ENCODE results near the gene PTGIR.

PTGIR gene

DNA sequence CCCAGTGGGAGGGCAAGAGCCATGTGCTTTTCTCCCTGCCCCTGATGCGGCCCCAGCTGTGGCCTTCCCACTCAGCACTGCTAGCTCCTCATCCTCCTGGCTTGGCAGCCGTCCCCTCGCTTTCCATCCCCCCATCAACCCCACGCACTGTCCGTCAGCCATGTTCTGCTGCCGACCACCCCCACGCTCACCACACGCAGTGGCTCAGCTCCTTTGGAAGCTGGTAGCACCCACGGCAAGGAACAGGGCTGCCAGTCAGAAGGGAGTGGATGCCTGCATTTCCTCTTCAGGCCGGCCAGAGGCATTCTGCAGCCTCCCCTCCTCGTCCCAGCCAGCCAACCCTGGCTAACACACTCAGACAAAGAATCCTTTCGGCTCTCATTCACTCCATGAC is 17.4 kb downstream of the PTGIR start:
- peaks cover 62% of the 10 kb centered on the region for H3K36me3 ChIP-seq
- H3K27me3 ChIP-seq (ENCODE audit: insufficient read depth, low read depth, severe bottlenecking), result no peaks in the 10 kb centered on the region
- H3K9me3 ChIP-seq (ENCODE audit: severe bottlenecking), result no peaks in the 10 kb centered on the region
- H3K4me3 ChIP-seq (ENCODE audit: low read depth, low read length), result no peak overlapping the region
- no peak for DNase-seq
- H3K27ac ChIP-seq, result no peak overlapping the region
- TF ChIP-seq, protein P1, sequence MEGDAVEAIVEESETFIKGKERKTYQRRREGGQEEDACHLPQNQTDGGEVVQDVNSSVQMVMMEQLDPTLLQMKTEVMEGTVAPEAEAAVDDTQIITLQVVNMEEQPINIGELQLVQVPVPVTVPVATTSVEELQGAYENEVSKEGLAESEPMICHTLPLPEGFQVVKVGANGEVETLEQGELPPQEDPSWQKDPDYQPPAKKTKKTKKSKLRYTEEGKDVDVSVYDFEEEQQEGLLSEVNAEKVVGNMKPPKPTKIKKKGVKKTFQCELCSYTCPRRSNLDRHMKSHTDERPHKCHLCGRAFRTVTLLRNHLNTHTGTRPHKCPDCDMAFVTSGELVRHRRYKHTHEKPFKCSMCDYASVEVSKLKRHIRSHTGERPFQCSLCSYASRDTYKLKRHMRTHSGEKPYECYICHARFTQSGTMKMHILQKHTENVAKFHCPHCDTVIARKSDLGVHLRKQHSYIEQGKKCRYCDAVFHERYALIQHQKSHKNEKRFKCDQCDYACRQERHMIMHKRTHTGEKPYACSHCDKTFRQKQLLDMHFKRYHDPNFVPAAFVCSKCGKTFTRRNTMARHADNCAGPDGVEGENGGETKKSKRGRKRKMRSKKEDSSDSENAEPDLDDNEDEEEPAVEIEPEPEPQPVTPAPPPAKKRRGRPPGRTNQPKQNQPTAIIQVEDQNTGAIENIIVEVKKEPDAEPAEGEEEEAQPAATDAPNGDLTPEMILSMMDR (IDR thresholded peaks at IDR 0.05; ENCODE audit: low read depth, low read length), result no peak

DNA sequence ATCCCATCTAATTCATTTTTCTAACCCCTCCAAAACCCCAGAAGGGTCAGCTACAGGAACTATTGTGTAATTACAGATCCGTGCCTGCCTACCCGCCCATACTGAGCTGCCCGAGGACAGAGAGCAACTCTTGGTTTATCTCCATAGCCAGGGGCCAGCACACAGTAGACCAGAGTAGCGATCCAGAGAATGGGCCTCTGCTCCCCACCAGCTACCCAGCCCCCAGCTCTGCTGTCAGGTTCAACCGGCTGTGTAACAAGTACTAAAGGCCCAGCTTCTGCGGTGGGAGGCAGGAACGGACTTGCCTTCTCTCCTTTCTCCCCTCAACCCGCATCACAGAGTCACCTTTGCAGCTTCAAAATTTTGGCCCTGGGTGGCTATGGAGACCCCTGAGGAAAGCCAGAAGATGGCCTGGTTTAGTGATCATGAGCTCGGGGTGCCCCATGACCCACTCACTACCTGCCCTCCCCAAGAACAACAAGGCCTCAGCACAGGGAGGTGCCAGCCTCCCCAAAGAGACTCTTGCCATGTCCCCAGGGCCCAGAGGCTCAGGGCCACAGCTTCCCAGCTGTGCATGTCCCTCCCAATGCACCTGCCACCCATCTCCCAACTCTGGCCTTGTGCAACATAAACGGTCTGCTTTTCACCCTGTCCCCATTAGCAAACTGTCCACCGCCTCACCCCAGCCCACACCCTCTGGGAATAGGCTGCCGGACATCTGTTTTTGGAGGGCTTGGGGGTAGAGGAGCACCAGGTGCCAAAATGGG is 18.0 kb downstream of the PTGIR start:
- no peak for DNase-seq
- peaks cover 62% of the 10 kb centered on the region for H3K36me3 ChIP-seq
- H3K27ac ChIP-seq, result no peak overlapping the region
- TF ChIP-seq, protein P1 (IDR thresholded peaks at IDR 0.05; ENCODE audit: low read depth, low read length), result no peak
- H3K27me3 ChIP-seq (ENCODE audit: insufficient read depth, low read depth, severe bottlenecking), result no peaks in the 10 kb centered on the region
- H3K4me3 ChIP-seq (ENCODE audit: low read depth, low read length), result no peak overlapping the region
- H3K9me3 ChIP-seq (ENCODE audit: severe bottlenecking), result no peaks in the 10 kb centered on the region

DNA sequence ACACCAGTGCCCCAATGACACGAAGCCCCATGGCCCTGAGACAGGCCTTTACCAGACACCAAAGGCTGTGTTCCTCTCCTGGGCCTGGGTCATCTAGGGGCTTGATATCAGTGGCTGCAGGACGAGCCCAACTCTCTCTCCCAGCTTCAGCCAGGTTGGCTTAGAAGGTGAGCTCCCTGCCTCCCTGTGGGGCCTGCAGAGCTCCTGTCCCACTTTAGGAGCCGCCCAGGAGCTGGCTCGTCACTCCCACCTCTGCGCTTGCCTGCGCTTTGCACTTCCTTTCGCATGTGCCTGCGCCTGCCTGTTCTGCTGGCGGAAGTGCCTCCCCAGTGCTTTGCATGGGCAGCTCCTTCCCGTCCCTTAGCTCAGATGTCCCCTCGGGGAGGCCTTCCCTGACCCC is 18.9 kb downstream of the PTGIR start:
- TF ChIP-seq, protein P1 (IDR thresholded peaks at IDR 0.05; ENCODE audit: low read depth, low read length), result no peak
- H3K4me3 ChIP-seq (ENCODE audit: low read depth, low read length), result no peak overlapping the region
- H3K27ac ChIP-seq, result no peak overlapping the region
- H3K9me3 ChIP-seq (ENCODE audit: severe bottlenecking), result no peaks in the 10 kb centered on the region
- H3K27me3 ChIP-seq (ENCODE audit: insufficient read depth, low read depth, severe bottlenecking), result no peaks in the 10 kb centered on the region
- no peak for DNase-seq
- H3K36me3 ChIP-seq, result peaks cover 67% of the 10 kb centered on the region

DNA sequence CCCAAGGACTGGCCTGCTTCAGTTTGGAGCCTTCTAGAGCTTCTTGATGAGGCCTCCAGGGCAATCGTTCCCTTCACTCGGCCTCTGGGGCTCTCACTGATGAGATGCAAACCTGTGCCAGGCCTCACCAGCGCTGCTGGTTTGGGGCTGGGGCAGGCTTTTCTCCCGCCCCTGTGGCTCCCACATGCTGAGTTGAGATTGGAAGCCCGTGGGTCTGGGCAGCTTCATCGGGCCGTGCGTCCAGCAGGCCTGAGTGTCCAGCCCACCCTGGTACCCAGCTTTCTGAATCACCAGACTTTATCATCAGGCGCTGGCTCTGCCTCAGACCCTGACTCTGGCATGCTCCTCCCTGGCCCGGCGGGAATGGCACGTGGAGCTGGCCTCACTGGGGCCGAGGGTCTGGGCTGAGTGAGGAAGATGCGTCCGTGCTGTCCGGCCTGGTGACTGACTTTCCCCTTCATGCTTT is 19.5 kb downstream of the PTGIR start:
- no peak for DNase-seq
- TF ChIP-seq, protein P1 (IDR thresholded peaks at IDR 0.05; ENCODE audit: low read depth, low read length), result no peak
- Histone ChIP-seq H3K36me3 (peaks cover 67% of the 10 kb centered on the region), H3K4me3 (ENCODE audit: low read depth, low read length) (no peak overlapping the region), H3K27ac (no peak overlapping the region), H3K27me3 (ENCODE audit: insufficient read depth, low read depth, severe bottlenecking) (no peaks in the 10 kb centered on the region), H3K9me3 (ENCODE audit: severe bottlenecking) (peaks cover under 1% of the 10 kb centered on the region)

DNA sequence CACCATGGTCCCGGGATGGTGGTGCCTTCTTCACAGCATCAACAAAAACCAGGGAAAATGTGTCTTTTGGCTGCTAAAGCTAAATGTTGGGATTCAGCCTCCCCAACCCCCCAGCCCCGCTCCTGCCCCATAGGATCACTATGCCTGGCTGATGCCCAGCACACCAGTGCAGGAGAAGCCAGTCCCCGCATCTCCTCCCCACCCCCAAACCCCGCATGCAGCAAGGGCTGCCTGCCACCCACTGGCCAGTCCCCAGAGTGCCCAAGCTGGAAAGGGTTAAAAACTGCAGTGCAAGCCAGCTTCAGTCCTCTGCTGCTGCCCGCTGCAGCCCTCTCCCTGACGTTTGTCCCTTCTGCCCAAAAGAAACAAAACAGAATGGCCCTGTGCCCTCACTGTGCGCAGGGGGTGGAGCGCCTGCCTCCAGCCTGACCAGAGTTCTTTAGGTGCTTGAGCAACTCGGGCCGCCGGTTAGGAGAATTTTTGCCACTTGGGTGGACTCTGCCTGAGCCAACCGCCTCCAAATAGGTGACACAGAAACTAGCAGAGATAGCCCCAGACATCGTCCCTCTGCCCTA is 20.0 kb downstream of the PTGIR start:
- H3K27ac ChIP-seq, result no peak overlapping the region
- H3K27me3 ChIP-seq (ENCODE audit: insufficient read depth, low read depth, severe bottlenecking), result no peaks in the 10 kb centered on the region
- H3K36me3 ChIP-seq, result peaks cover 64% of the 10 kb centered on the region
- no peak overlapping the region for H3K4me3 ChIP-seq (ENCODE audit: low read depth, low read length)
- no peak for DNase-seq
- H3K9me3 ChIP-seq (ENCODE audit: severe bottlenecking), result peaks cover 5% of the 10 kb centered on the region
- TF ChIP-seq, protein P1 (IDR thresholded peaks at IDR 0.05; ENCODE audit: low read depth, low read length), result no peak

Measured in WERI-Rb-1 (cell line).